Caki2 (cell line): ENCODE data around the gene INPP5E. TPM values are rescaled to one million over a fixed set of nuclear protein-coding genes. Genes with fewer than 3 reads are reported as not detected.

Experiments
- DNase-seq: peaks from one replicate; pipeline ENCODE4 v3.0.0-alpha.2; 2015; ENCODE audit warnings: low read depth
- in situ Hi-C: cut with HindIII; loops from 2 replicates; pipeline ENCODE4 v1.10.0; 2016; ENCODE audit warnings: low sequenced_read_pairs, low pct_unique_long_range_greater_than_20kb, mixed read lengths
- total RNA-seq: library from RNA; depleted of rRNA; stranded (reverse); fragments of >200 nt; shearing (Covaris generic); gene quantifications from 2 replicates; pipeline ENCODE4 v1.2.3, GENCODE V29; 2014; ENCODE audit warnings: low replicate concordance

The INPP5E gene
- total RNA-seq, 1 experiment from 2014 or later: 7.7 TPM

GRCh38 chr9:136476369-136477150, 36.9 kb upstream of the INPP5E start:
- no peak for DNase-seq
- in situ Hi-C loops: no loop called here

- in situ Hi-C loops: no loop called here
- no peak for DNase-seq
Measured at GRCh38 chr9:136474974-136475865, 35.6 kb upstream of the INPP5E start.

DNA sequence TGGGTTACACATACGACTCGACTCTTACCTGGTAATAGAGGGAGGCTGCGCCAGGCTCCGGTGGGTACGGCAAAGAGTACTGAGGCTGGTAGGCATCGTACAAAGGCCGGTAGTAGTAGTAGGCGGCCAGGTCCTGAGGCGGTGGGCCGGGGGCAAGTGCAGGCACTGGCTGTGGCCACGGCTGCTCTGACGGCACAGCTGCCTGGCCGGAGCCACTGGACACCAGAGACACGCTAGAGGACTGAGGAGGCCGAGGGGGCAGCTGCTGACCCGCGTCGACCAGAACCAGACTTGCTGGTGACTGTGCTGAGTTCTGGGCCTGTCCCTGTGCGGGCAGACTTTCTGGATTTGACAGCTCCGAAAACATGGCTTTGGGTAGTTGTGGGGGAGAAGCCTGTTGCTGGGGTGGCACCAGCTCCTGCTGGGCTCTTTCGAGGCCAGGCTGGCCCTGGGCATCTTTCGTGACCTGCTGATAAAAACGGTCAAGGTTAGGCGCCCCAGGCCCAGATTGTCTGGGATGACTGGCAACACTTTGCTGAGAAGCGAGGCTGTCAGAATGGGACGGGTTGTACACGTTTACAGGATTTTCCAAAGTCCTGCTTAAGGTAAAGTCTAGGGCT, 34.5 kb upstream of the INPP5E start:
- DNase-seq: no peak
- in situ Hi-C loops: no loop called here

DNA sequence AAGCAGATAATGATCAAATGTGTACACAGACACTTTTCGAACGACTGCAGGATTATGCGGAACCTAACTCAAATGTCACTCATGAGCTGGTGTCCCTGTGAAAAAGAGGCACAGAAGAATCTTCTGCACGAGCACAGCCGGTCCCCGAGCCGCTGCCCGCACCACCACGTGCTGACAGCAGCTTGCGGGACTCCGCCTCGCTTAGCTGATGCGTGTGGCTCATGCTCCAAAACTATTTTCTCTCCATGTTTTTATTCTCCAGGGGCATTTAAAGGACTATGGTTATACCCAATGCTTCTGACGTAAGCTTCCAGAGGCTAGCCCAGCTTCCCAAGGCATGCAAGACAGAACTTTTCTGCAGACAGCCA, 33.7 kb upstream of the INPP5E start:
- no peak for DNase-seq
- in situ Hi-C loops: no loop called here

- DNase-seq: no peak
- in situ Hi-C loops: no loop called here
Measured at GRCh38 chr9:136472640-136473353, 33.2 kb upstream of the INPP5E start.

DNA sequence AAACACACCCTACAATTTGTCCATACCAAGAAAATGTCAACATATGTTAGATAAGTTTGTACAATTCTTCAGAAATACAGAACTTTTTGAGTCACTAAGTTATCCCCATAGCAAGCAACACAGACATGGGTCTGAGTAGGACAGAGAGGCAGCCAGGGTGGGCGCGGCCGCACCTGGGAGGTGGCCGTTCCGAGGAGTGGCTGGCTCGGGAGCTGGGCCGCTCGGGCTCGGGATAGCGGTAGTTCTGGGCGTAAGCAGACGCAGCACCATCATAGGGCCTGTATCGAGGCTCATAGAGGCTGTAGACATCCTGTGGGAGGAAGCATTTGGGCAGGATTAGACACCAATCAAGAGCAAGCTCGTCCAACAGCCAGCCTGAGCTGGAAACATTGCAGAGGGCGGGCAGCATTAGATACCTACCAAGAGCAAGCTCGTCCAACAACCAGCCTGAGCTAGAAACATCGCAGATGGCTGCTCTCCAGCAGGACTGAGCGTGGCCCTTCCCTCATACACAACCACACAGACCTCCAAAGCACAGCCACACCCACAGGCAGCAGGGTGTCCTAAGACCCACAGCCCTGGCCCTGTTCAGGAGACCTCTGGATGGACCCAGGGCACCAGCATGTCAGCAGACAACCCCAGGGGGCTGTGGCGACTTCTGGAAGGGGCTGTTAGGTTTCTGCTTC, 32.3 kb upstream of the INPP5E start:
- in situ Hi-C loops: no loop called here
- DNase-seq: no peak

DNA sequence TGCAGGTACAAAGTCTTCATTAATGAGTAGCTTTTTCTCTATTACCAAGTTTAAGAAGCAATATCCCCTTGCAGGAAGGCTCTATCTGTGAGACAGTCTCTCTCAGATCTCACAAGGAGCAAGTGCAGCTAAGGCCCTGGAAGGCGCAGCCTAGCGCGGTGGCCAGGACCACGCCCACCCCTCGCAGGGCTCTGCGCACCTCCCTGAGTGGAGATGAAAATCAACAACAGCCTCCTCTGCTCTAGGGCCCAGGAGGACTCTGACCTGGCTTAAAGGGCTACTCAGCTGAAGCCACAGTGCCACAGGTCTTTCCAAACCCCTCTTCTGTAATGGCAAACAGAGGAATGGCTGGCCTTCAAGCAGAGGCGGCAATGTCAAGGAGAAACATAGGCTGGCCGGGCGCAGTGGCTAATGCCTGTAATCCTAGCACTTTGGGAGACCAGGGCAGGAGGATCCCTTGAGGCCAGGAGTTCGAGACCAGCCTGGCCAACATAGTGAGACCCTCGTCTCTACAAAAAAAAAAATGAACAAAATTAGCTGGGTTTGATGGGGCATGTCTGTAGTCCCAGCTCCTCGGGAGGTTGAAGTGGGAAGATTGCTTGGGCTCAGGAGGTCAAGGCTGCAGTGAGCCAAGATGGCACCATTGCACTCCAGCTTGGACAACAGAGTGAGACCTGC, 31.3 kb upstream of the INPP5E start:
- in situ Hi-C loops: no loop called here
- no peak for DNase-seq

- no peak for DNase-seq
- in situ Hi-C loops: no loop called here
Measured at GRCh38 chr9:136470356-136470755, 30.7 kb upstream of the INPP5E start.

GRCh38 chr9:136467766-136468165, 28.1 kb upstream of the INPP5E start:
- DNase-seq: no peak
- in situ Hi-C loops: no loop called here

DNA sequence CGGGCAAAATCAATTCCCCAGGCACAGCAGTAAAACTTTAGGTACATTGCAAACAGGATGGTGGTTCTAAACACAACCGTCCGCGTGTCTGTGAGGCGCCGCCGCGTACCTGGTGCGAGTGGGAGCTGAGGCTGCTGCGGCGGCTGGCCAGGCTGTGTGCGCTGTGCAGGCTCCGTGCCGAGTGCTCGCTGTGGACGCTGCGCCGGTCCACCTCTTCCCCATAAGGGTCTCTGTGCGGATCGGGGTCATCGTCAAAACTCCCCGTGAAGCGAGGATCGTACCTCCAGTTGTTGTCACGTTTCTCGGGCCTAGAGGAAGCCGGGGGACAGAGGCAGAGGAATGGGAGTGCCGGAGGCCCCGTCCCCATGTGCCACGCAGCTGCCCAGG, 26.5 kb upstream of the INPP5E start:
- in situ Hi-C loops: no loop called here
- DNase-seq: no peak

GRCh38 chr9:136465500-136466154, 26.0 kb upstream of the INPP5E start:
- in situ Hi-C loops: no loop called here
- DNase-seq: no peak

DNA sequence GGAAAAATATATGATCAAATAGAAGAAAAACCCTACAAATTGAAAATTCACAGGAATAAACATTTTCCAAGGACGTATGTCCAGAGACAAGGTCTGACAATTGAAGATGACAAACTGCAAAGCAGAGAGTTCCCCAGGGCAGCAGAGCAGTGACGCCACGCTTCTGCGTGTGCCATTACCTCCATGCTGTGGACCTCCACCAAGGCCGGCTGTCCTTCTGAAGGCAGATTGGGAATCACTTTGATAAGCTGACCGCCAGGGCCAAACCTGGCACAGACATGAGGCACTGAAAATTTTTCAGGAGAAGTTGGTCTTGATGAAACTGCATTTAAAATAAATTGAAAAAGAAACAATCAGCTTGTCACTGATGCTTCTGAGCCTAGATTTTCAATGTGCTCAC, 24.6 kb upstream of the INPP5E start:
- in situ Hi-C loops: no loop called here
- no peak for DNase-seq

DNA sequence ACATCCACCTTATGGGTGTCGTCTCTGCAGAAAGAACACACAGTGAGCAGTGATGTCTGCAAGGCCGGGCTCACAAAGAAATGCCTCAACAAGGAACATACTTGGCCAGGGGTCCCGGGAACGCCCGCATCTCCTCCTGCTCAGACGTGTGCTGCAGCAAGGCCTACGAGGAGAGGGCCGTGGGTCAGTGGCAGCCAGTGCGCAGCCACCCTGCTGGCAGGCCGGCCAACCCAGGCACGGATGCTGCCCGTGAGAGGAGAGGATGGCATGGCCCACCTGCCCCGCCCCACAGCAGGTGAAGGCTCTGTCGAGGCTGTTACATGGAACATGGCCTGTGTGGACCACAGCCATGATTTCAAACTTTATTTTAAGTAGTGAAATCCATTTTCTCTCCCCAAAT, 23.9 kb upstream of the INPP5E start:
- no peak for DNase-seq
- in situ Hi-C loops: no loop called here

DNA sequence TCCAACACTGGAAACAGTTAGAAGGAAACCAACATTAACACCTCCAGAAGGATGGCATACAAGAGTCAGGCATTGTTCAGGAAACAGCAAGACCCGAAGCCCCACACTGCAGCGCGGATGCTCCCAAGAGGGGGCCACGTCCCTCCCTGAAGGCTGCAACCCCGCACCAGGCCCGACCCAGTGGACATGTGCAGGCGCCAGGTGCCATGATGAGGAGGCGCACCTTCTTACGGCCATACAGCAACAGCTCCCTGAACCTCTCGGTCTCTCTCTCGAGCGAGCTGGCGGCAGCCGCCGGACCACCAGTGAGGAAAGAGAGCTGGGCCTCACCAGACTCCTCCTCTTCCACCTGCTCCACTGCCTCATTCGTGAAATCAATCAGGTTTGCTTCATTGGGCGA, 23.0 kb upstream of the INPP5E start:
- no peak for DNase-seq
- in situ Hi-C loops: no loop called here

DNA sequence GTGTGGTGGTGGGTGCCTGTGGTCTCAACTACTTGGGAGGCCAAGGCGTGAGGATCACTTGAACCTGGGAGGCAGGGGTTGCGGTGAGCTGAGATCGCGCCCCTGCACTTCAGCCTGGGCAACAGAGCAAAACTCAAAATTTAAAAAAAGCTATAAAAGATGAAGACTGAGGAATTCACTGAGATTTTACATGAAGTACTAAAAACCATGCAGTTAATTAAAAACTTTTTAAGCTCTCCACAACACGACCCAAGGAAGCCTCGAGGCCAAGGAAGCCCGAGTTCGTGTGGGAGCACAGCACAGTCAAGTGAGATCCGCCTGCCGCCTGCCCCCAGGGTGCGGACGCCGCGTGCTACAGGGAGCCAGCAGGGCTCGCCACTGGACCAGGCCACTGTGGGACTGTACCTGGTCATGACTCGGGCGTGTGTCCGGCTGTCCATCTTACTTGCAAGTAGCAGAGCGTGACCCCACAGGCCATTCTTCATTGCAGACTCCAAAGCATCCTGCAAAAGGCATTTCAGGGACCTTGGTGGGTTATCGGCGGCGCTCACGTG, 21.2 kb upstream of the INPP5E start:
- DNase-seq: no peak
- in situ Hi-C loops: no loop called here

- no peak for DNase-seq
- in situ Hi-C loops: no loop called here
Measured at GRCh38 chr9:136459425-136459824, 19.8 kb upstream of the INPP5E start.

GRCh38 chr9:136457326-136457725, 17.7 kb upstream of the INPP5E start:
- DNase-seq: no peak
- in situ Hi-C loops: no loop called here
